ENCODE data around the gene ENG.

The ENG gene

GRCh38 chr9:127777368-127777980 is 77.0 kb downstream of the ENG start:
- no peaks in the 10 kb centered on the region for H3K4me1 ChIP-seq
- peaks cover 0 to 3% of the 10 kb centered on the region in 2 donors for H3K27me3 ChIP-seq
- TF ChIP-seq, protein P1, sequence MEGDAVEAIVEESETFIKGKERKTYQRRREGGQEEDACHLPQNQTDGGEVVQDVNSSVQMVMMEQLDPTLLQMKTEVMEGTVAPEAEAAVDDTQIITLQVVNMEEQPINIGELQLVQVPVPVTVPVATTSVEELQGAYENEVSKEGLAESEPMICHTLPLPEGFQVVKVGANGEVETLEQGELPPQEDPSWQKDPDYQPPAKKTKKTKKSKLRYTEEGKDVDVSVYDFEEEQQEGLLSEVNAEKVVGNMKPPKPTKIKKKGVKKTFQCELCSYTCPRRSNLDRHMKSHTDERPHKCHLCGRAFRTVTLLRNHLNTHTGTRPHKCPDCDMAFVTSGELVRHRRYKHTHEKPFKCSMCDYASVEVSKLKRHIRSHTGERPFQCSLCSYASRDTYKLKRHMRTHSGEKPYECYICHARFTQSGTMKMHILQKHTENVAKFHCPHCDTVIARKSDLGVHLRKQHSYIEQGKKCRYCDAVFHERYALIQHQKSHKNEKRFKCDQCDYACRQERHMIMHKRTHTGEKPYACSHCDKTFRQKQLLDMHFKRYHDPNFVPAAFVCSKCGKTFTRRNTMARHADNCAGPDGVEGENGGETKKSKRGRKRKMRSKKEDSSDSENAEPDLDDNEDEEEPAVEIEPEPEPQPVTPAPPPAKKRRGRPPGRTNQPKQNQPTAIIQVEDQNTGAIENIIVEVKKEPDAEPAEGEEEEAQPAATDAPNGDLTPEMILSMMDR (IDR thresholded peaks at IDR 0.05): no peak
- no peak overlapping the region for H3K4me3 ChIP-seq
- intact Hi-C loops (cut with DNase I; ENCODE audit: low total_unique reads): no loop called here
- no peaks in the 10 kb centered on the region for H3K36me3 ChIP-seq
- DNase-seq: no peak
- H3K27ac ChIP-seq: no peak overlapping the region
- H3K9me3 ChIP-seq: no peaks in the 10 kb centered on the region

GRCh38 chr9:127776924-127777289 is 77.6 kb downstream of the ENG start:
- H3K4me1 ChIP-seq: peaks cover 0 to under 1% (median 0%) of the 10 kb centered on the region in 4 donors
- intact Hi-C loops (cut with DNase I; ENCODE audit: low total_unique reads): no loop called here
- no peaks in the 10 kb centered on the region for H3K9me3 ChIP-seq
- H3K27me3 ChIP-seq: peaks cover 0 to 3% of the 10 kb centered on the region in 2 donors
- H3K36me3 ChIP-seq: no peaks in the 10 kb centered on the region
- TF ChIP-seq, protein P1 (IDR thresholded peaks at IDR 0.05): no peak
- H3K27ac ChIP-seq: no peak overlapping the region
- H3K4me3 ChIP-seq: peak overlapping the region in 1 of 2 donors; percentile 9
- no peak for DNase-seq

- Histone ChIP-seq H3K36me3 (no peaks in the 10 kb centered on the region), H3K9me3 (no peaks in the 10 kb centered on the region), H3K27ac (no peak overlapping the region), H3K4me1 (peaks cover 0 to 4% (median 0%) of the 10 kb centered on the region in 4 donors), H3K27me3 (peaks cover 0 to 3% of the 10 kb centered on the region in 2 donors), H3K4me3 (peak overlapping the region in 1 of 2 donors; percentile 9)
- intact Hi-C loops (cut with DNase I; ENCODE audit: low total_unique reads): no loop called here
- TF ChIP-seq, protein P1 (IDR thresholded peaks at IDR 0.05): no peak
- no peak for DNase-seq
Observed at GRCh38 chr9:127776195-127776923, 78.1 kb downstream of the ENG start.

DNA sequence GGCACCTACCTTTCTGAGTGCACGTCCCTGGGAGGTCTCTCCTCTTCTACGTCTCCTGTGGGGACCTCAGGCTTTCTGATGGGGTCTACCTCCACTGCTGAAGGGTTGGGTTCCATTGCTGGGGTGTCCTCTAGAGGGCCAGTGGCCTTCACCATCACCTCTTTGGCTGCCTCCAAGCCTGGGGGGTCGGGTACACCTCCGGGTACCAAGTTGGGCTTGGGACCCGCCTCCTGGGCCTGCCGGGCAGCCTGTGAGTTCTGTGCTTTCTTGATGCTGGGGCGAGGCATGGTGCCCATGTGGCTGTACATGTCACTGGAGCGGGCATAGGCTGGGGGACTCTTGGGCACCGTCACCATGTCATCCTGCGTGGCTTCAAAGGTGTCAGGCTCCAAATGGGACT is 80.5 kb downstream of the ENG start:
- TF ChIP-seq, protein P1 (IDR thresholded peaks at IDR 0.05): no peak
- H3K4me3 ChIP-seq: no peak overlapping the region
- H3K27me3 ChIP-seq: peaks cover 0 to 3% of the 10 kb centered on the region in 2 donors
- H3K36me3 ChIP-seq: no peaks in the 10 kb centered on the region
- peaks cover 0 to 12% (median 9%) of the 10 kb centered on the region in 4 donors for H3K4me1 ChIP-seq
- H3K27ac ChIP-seq: no peak overlapping the region
- H3K9me3 ChIP-seq: no peaks in the 10 kb centered on the region
- DNase-seq: no peak
- intact Hi-C loops (cut with DNase I; ENCODE audit: low total_unique reads): no loop called here

DNA sequence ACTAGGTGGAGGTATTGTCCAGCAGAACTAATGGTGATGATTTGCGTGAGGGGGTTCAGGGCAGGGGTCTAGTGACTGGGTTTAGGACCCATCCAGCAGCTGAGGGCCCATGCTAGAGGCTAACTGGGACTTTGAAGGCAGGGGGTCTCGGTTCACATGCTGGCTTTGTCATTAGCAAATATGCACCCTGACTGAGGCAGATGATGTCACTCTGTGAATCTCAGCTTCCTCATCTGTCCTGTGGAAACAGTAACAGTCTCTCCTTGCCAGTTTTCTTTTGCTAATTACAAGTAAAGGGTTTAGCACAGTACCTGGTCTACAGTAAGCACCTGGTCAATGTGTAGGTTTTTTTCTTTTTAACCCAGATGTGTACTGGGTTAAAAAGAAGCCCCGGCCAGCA is 81.2 kb downstream of the ENG start:
- Histone ChIP-seq H3K27me3 (peaks cover 0 to 3% of the 10 kb centered on the region in 2 donors), H3K9me3 (no peaks in the 10 kb centered on the region), H3K27ac (no peak overlapping the region), H3K4me3 (no peak overlapping the region), H3K4me1 (peaks cover 0 to 12% (median 9%) of the 10 kb centered on the region in 4 donors), H3K36me3 (no peaks in the 10 kb centered on the region)
- no peak for DNase-seq
- TF ChIP-seq, protein P1 (IDR thresholded peaks at IDR 0.05): no peak
- intact Hi-C loops (cut with DNase I; ENCODE audit: low total_unique reads): no loop called here
